Right lobe of liver (tissue), 6 donors: ENCODE measurements around the gene OCRL. TPM values are rescaled to one million over a fixed set of nuclear protein-coding genes. Genes with fewer than 3 reads are reported as not detected.

Source experiments
- ATAC-seq, 4 donors: fragments of 200-7000 bp; cut with Tn5 transposase; one replicate each; pipeline ENCODE4 v1.9.1; 2020; ENCODE audit warnings: mild to moderate bottlenecking in 4 of 4, moderate library complexity in 4 of 4
- DNase-seq, 3 donors: peaks; one replicate each; pipeline ENCODE4 v3.0.0-alpha.2; 2020
- H3K27ac ChIP-seq, 3 donors: fragments of 200-600 bp; one replicate each; pipeline ENCODE4 v1.8.0; 2022
- H3K27me3 ChIP-seq, 2 donors: fragments of 200-600 bp; one replicate each; pipeline ENCODE4 v1.8.0; 2022
- H3K36me3 ChIP-seq, 4 donors: fragments of 200-600 bp; sonication (generic) in 1 of 4; one replicate each; pipeline versions ENCODE4 v1.5.1 to v1.8.0; 2017 to 2022; ENCODE audit warnings: control low read depth in 1 of 4
- H3K4me1 ChIP-seq, 4 donors: fragments of 200-600 bp; sonication (generic) in 1 of 4; one replicate each; pipeline versions ENCODE4 v1.5.1 to v1.8.0; 2017 to 2022; ENCODE audit warnings: control low read depth in 1 of 4
- H3K4me3 ChIP-seq, 3 donors: fragments of 200-600 bp; one replicate each; pipeline ENCODE4 v1.8.0; 2022
- H3K9me3 ChIP-seq, 4 donors: fragments of 200-600 bp; sonication (generic) in 1 of 4; one replicate each; pipeline versions ENCODE4 v1.5.1 to v1.8.0; 2017 to 2022; ENCODE audit warnings: control low read depth in 1 of 4
- CTCF ChIP-seq, 4 donors: fragments of 200-600 bp in 3 of 4; fragments of 450-650 bp in 1 of 4; IDR thresholded peaks; one replicate each; pipeline versions ENCODE4 v1.5.1 to v1.8.0; 2016 to 2022; ENCODE audit warnings: antibody characterized with exemption in 4 of 4, mild to moderate bottlenecking in 2 of 4
- POLR2A ChIP-seq: fragments of 450-650 bp; IDR thresholded peaks from one replicate; pipeline ENCODE4 v1.6.1; 2017; ENCODE audit warnings: antibody characterized with exemption, mild to moderate bottlenecking
- WGBS: methylation state at CpG from one replicate; pipeline ENCODE4 v1.1.6; 2018; ENCODE audit warnings: low coverage, low lambda C conversion rate; ENCODE audit not compliant: insufficient coverage; ENCODE audit errors: missing lambda C conversion rate; 5-methylcytosine and 5-hydroxymethylcytosine counted together
- intact Hi-C, 2 donors: fragments of 100-400 bp; cut with DNase I; formaldehyde crosslinking; loops; one replicate each; pipeline versions ENCODE4 v1.11.2 to v1.14.1; 2022
- total RNA-seq, 6 experiments: library from RNA; depleted of rRNA in 2 of 6; stranded (reverse); fragments of >200 nt in 2 of 6; fragmentation: NEBNext Ultra II Directional in 3 of 6; extraction: Animal tissue kit (Norgen Biotek cat#: 25700) in 3 of 6; gene quantifications; one replicate each; pipeline versions ENCODE4 v1.1.0 to v1.2.4, GENCODE V29; 2016 to 2023
- donor health status: DM: no; HTN: yes; CAD: no.
- donor health status: DM: no; HTN: no; CAD: no.
- donor health status: DM: no; HTN: no; CAD: no.
- donor health status: DM: no; HTN: yes; CAD: no.
- donor health status: DM: no; HTN: yes; CAD: no.

Gene OCRL
- total RNA-seq, 6 experiments from 2014 or later = 7.6 to 11.4 (median 8.8) TPM

GRCh38 chrX:129522184-129523078 is 17.6 kb upstream of the OCRL start:
- ATAC-seq (peak; percentile 60 to 76 (median 64)), DNase-seq (peak; percentile 57 to 66 (median 63))
- Histone ChIP-seq H3K9me3 (no peaks in the 10 kb centered on the region), H3K27me3 (no peaks in the 10 kb centered on the region), H3K4me3 (peak overlapping the region; percentile 66 to 68 (median 68)), H3K36me3 (no peaks in the 10 kb centered on the region), H3K4me1 (no peaks in the 10 kb centered on the region), H3K27ac (peak overlapping the region; percentile 74 to 90 (median 80))
- WGBS = 16% methylated on average over 25 of the region's 56 CpGs
- intact Hi-C loops = no loop called here
- TF ChIP-seq CTCF (IDR thresholded peaks at IDR 0.05) (peak in 1 of 4 donors; percentile 8), POLR2A (no peak)

DNA sequence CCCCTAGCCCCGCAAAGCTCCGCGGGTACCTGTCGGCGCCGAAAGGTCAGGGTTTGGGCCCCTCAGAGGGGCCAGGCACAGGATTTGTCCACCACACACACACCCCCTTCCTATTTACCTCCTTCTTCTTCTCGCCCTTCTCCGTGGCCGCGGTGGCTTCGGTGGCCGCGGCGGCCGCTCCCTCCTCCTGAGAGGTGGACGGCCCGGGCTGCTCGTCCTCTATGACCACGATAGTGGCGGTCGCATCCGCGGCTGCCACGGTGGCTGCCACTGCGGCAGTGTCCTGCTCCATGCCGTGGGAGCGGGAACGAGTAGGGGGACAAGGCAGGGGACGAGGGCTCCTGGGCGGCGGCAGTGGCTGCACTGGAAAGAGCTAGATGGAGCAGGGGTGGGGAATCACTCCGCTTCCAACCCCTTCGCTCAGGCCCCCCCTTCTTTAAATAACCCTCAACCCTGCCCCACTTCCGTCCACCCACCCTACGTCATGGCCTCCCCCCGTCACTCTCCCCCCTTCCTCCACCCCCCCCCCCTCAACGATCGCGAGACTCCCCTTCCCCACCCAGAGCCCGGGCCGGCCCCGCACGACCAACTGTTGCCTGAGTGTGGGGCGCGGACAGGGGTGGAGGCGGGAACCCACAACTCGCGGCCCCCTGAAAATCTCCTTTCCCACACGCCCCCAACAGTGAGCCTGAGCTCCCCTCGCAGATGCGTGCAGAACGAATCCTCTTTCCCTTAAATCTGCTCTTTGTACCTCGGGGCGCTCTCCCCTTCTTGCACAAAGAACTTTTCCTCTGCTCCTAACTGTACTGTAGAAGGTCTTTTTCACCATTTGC is 16.8 kb upstream of the OCRL start, which contains the start of gene SMARCA1:
Gene SMARCA1, minus strand, starts transcription at position 412 of the 833 bp plus-strand sequence. Its CDS starts 120 bp downstream, at position 292.
- H3K27me3 ChIP-seq = no peaks in the 10 kb centered on the region
- H3K27ac ChIP-seq = peak within 1 kb of the TSS; percentile 74 to 90 (median 80)
- no peaks in the 10 kb centered on the region for H3K4me1 ChIP-seq
- 25% methylated on average over 22 of the region's 54 CpGs for WGBS
- intact Hi-C loops = no loop called here
- H3K9me3 ChIP-seq = no peaks in the 10 kb centered on the region
- DNase-seq = peak; percentile 30 to 63 (median 57)
- TF ChIP-seq CTCF (IDR thresholded peaks at IDR 0.05) (no peak), POLR2A (peak; percentile 62)
- peak; percentile 37 to 62 (median 56) for ATAC-seq
- no peaks in the 10 kb centered on the region for H3K36me3 ChIP-seq
- peak within 1 kb of the TSS; percentile 66 to 68 (median 68) for H3K4me3 ChIP-seq

GRCh38 chrX:129524250-129524850 is 15.7 kb upstream of the OCRL start:
- TF ChIP-seq POLR2A (no peak), CTCF (IDR thresholded peaks at IDR 0.05) (no peak)
- Histone ChIP-seq H3K9me3 (no peaks in the 10 kb centered on the region), H3K4me1 (no peaks in the 10 kb centered on the region), H3K27me3 (no peaks in the 10 kb centered on the region), H3K27ac (peak overlapping the region in 2 of 3 donors; percentile 18 to 90), H3K36me3 (no peaks in the 10 kb centered on the region), H3K4me3 (no peak overlapping the region)
- DNase-seq = no peak
- intact Hi-C loops = no loop called here
- ATAC-seq = no peak
- WGBS = 45% methylated on average over 3 of the region's 3 CpGs

DNA sequence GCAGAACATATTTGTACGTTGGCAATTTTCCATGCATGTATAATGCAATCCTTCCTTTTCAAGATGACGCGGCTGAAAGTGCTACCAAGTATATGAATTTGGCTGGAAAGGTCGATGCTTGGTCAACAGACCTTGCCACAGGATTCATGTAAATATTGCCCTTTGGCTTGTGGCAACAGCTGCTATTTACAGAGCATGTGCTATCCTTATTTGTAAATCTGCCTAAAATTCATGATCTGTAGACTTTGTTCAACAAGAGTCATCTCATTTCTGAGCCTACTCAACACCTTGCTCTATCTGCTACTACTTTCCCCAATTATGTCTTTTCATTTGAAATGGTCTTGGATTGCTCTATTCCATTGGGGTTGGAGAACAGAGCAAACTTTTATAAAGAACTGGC is 14.9 kb upstream of the OCRL start:
- peak overlapping the region in 2 of 3 donors; percentile 34 to 90 for H3K27ac ChIP-seq
- peak; percentile 67 to 80 (median 76) for ATAC-seq
- H3K4me3 ChIP-seq = peak overlapping the region in 2 of 3 donors; percentile 6 to 9
- H3K4me1 ChIP-seq = no peaks in the 10 kb centered on the region
- intact Hi-C loops = no loop called here
- no peak for TF ChIP-seq CTCF (IDR thresholded peaks at IDR 0.05)
- TF ChIP-seq POLR2A = no peak
- no peaks in the 10 kb centered on the region for H3K9me3 ChIP-seq
- H3K27me3 ChIP-seq = no peaks in the 10 kb centered on the region
- WGBS = 23% methylated on average over 4 of the region's 4 CpGs
- H3K36me3 ChIP-seq = no peaks in the 10 kb centered on the region
- peak in 1 of 3 donors; percentile 63 for DNase-seq
